Loucy (cell line): ENCODE data around the gene PTH1R.

ENCODE experiments used
- CTCF ChIP-seq: fragments of 200-600 bp; sonication (generic); conservative IDR thresholded peaks from 2 replicates; pipeline ENCODE4 v1.5.1; 2014; ENCODE audit warnings: mild to moderate bottlenecking, antibody characterized with exemption, low read length
- EZH2phosphoT487 ChIP-seq: fragments of 200-600 bp; IDR thresholded peaks from 2 replicates; pipeline ENCODE4 v1.6.1; 2018; ENCODE audit warnings: antibody characterized with exemption, mild to moderate bottlenecking, moderate library complexity, borderline replicate concordance

GRCh38 chr3:46884929-46885328 is 7.4 kb downstream of the PTH1R start:
- TF ChIP-seq EZH2phosphoT487: no peak
- TF ChIP-seq CTCF: no peak
